Frontal cortex (tissue), 4 donors: ENCODE data around the gene CCSER1. TPM values are rescaled to one million over a fixed set of nuclear protein-coding genes. Genes with fewer than 3 reads are reported as not detected.
"Not testable (repeated sequence)": the region's sequence is repeated elsewhere in the genome, so short reads cannot be mapped to it uniquely, and the experiment has no call there.

ENCODE experiments used
- DNase-seq, 2 donors: peaks; one replicate each; pipeline ENCODE4 v3.0.0; 2012; ENCODE audit warnings: low spot score in 2 of 2
- FAIRE-seq: peaks from 2 replicates; lab custom pipeline; 2012; peaks lifted over from hg19 to GRCh38; lab: Jason Lieb, UNC
- total RNA-seq: library from RNA; depleted of rRNA; stranded (reverse); fragments of >200 nt; gene quantifications from one replicate; pipeline ENCODE4 v1.2.3, GENCODE V29; 2014
- donor health status: control.
- donor health status: control.
- donor health status: control.

The CCSER1 gene
- total RNA-seq, 1 donor from 2014 or later: 165 TPM

DNA sequence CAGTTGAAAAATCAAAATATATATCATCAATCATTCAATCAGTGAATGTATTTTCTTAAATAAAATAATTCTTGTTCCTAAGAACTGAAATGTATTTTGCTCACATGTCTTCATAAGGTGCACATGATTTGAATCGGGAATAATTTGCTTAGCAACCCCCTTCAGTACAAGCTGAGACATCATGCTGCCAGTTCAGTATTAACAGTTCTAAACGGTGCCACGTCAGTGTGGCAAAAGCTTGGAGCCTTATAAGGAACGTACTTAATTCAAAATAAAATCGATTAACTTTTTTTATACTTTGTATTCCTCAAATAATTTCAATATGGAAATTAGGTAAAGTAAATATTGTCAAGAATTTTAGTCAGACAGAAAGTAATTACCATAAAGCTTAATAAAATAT, 287.9 kb downstream of the CCSER1 start:
- DNase-seq (no peak), FAIRE-seq (no peak)

DNA sequence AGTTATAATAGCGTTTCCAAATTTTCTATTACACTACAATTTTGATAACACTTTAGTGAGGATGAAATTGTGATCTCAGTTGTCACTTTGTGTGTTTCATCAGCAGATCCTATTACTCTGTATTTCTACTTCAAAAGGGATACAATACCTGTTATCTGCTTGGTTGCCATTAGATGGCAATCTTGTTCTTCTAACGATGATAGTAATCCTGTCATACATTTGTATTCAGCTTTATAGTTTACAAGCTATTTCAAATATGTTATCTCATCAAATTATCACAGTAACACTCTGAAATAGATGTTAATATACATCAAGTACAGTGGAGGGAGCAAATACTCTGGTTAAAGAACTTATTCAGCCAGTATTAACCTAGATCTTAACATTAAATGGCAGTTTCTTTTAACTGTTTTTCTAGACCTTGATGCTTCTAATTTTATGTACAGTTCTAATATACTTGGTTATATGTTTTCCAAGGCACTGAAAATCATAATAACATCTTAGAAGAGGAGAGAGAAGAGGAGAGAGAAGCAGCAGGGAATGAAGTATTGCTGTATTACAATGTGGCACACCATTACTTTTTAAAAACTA, 292.0 kb downstream of the CCSER1 start:
- peak; percentile 90 for FAIRE-seq
- peak; percentile 5 to 28 for DNase-seq

DNA sequence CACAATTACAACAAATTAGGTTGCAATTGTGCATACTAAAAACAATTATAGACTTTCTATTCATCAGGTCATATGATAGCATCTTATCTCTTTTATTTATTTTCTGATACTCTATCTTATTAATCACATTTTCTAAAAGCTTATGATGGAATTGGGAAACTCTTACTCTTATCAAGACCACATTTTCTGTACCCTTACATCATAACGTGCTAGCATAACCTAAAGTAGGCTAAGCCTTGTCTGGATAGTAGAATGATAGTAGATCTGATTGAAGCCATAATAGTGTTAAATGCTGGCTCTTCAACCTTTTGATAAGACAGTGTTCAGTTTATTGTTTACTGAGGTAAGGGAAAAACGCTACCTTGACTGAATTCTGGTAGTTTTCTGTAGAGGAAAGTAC, 294.0 kb downstream of the CCSER1 start:
- DNase-seq (no peak), FAIRE-seq (no peak)

DNA sequence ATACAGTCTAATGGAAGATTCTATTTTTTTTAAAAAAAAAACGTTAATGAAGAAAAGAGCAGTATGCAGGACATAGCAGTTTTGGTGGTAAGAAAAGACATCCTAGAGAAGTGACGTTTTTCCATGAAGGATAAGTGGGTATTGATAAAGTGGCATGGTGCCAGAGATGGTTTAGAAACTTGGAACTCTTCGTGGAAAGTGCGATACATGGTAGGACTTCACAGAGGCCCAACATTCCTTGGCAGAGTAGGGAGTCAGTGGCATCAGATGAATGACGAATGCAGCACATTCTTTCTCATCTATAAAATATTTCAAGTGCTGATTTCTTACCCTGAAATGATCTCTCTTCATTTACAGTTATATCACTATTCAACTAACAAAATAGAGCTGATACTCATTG, 298.7 kb downstream of the CCSER1 start:
- FAIRE-seq: no peak
- no peak for DNase-seq

DNA sequence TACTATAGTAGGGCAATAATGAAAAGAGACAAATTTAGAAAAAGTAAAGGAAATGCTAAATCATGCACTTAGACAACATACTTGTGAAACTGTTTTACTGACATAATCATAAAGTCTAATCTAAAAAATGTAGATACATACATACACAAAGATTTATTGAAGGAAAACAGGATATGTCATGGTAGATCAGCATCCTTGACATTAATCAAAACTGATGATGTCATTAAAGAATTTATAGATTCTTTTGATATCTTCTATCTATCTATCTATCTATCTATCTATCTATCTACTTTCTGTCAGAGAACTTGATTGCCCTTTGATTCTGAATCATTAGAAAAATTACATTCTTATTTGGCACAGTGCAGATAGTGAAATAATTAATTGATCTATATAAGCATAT, 311.3 kb downstream of the CCSER1 start:
- FAIRE-seq: no peak
- DNase-seq: no peak

DNA sequence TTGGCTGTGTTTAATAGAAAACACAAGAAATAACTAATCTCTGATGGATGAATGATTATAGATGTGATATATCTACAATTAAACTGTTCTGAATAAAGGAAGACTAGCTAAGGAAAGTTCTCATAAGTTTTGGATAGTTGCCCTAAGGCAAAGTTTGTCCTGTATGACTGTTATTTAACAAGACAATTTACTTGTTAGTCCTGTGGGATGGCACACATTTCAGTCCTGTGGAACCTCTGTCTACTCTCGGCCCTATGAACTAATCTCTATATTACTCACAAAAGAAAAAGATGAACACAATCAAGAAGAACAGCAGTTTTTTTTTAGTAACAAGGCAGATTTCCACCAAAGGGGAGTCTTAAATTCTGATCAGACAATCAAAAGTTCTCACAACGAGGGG, 314.6 kb downstream of the CCSER1 start:
- DNase-seq: no peak
- no peak for FAIRE-seq

DNA sequence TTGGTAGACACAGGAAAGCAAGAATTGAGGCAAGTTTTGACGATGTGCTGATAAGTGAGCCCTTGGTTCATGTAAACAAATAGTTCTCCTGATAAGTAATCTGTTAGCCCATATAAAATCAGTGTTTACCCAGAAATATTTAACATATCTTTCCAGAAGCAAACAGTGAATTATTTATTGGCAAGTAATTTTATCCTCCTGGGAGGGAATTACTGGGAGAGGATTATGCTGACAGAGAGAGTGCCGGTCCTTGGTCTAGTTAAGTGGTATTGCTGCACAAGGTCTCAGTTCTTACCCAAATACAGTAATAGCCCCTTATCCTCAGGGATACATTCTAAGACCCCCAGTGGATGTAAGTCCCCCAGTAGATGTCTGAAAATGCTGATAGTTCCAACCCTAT, 315.4 kb downstream of the CCSER1 start:
- no peak for DNase-seq
- FAIRE-seq: no peak

DNA sequence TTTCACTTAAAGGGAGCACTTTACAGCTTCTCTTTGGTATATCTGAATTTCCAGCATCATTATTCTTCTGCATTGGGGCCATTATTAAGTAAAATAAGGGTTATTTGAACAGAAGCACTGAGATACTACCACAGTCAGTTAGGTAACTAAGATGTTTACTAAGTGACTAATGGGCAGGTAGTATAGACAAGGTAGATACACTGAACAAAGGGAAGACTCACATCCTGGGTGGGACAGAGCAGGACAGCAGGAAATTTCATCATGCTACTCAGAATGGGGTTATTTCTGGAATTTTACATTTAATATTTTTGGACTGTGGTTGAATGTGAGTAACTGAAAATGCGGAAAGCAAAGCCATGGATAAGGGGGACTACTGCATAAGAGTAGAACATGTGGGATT, 316.0 kb downstream of the CCSER1 start:
- FAIRE-seq: no peak
- no peak for DNase-seq

DNA sequence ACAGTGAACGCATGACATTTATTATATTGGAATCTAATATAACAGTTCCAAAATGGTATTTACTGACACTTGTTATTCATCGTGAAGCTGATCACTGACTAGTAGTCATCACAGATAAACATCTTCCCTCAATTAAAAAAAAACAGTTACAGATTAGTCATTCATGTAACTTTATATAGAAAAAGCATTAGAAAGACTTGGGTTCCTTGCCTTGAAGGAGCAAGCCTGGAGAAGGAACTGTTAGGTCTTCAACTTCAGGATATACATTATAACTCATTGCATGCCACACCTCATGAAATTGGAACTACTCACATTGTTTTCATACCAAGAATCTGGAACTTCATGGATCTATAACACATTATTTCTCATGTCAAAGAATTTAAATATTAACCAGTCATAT, 317.7 kb downstream of the CCSER1 start:
- FAIRE-seq (no peak), DNase-seq (no peak)

DNA sequence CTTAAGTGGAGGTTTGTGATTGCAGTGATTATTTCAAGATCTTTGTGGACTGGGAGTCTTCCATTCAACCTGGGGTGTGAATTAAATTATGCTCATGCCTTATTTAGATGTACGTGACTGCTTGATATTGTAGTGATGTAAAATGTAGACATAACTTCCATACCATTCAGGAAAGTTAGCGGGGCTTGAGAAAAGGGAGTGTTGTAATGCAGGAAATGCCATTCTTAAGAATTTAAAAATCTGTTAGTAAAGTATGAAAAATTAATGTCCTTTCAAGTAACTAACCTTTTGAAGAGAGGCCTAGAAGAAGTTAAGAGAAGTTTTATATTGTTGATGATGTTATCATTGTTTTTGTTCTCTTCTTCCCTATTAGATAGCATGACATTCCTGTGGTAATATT, 318.2 kb downstream of the CCSER1 start:
- FAIRE-seq: no peak

DNA sequence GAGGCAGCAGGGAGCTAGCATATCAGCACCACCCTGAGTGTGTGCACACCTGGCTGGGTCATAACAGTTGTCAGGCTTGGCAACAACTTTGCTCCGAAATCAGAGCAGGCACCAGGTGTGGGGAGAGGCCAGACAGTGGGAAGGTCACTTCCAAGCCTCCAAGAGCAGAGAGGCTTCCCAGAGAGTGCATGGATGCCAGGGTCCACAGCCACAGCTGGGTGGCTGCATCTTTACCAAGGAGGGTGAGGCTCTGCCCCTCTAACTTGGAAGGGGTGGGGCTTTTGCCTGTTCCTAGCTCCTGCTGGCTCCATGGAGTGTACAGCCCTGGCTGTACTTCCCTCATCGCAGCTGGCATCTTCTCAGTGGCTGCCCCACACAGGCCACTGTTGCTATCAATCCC, 322.4 kb downstream of the CCSER1 start:
- FAIRE-seq: no peak
- DNase-seq: no peak

More for the DNA sequence above, 318.2 kb downstream of the CCSER1 start:
- no peak for DNase-seq

DNA sequence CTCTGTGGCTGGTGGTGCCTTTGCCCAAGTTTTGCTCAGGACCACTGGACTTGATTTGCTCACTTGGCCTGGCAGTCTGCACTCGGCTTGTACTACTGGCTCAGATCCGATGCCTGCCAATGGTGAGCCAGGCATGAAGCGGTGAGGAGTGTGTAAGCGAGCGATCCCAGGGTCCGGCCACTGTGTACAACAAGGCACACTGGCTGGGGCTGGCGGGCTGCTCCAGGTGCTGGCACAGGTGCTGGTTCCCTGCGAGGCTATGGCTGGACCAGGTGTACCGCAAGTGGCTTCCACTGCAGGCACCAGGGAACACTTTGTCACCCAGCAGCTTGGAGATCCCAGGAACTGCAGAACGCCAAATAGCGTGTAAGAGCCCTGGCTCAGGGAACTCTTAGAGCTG, 329.7 kb downstream of the CCSER1 start:
- DNase-seq: no peak
- no peak for FAIRE-seq

DNA sequence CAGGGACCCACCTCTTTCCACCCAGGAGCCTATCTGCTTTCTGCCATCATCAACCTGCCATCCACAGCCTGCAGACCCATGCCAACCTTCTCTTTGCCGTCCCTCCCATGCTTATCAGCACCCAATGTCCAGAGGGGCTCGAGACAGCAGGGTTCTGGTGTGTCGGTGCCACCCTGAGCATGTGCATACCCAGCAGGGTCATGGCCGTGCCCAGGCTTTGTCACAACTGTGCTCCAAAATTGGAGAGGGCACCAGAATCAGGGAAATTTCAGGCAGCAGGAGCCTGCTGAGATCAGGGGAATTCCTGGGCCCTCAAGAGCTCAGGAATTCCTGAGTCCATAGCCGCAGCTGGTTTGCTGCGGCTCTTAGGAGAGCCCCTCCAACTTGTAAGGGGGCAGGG, 330.6 kb downstream of the CCSER1 start:
- FAIRE-seq (no peak), DNase-seq (no peak)

DNA sequence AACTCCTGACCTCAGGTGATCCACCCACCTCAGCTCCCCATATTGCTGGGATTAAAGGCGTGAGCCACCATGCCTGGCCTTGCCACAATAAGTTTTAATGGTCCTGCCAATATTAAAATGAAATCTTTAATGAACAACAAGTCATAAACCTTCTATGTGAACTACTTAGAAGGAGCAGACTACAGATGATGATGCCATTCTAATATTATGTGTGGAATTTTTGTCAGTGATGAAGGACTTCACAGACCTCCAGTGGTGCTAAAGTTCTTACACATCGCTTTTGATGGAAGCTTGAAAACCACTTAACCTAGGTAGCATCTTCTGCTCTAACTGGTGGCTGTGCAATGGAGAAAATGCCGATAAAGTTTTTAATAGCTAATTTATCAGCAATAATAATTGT, 331.4 kb downstream of the CCSER1 start:
- no peak for FAIRE-seq
- DNase-seq: no peak

DNA sequence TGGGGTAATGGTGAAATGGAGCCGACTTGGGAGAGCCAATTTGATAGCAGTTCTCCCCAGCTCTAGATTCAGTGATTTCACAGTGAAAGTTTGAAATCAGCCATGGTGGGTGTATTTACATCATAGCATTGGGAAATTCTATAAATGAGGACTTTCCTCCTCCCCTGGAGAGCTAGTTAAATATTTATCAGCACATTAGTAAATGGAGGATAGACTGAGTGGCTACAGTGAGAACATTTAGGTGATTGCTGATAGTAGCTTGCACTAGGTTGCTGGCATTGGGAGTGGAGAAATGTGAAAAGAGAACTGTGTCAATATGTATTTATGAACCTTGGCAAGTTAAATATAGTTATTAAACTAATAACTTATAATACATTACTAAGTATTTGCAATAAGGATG, 347.3 kb downstream of the CCSER1 start:
- FAIRE-seq (no peak), DNase-seq (no peak)

DNA sequence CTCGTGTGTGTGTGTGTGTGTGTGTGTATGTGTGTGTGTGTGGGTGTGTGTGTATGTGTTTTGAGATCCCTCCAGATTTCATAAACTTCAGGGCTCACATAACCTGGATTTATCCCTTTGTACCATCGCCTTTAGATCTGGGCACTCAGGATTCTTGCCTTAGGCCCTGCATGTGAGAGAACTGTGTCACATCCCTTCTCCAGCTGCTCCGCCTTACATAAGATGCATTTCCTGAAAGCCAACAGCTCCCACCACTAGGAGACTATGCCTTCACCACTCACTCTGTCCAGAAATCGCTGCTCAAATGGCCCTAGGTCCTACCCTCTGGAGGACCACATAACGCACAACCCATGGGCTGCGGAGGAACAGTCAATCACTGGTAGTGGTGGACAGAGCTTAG, 348.8 kb downstream of the CCSER1 start:
- FAIRE-seq (no peak), DNase-seq (no peak)

DNA sequence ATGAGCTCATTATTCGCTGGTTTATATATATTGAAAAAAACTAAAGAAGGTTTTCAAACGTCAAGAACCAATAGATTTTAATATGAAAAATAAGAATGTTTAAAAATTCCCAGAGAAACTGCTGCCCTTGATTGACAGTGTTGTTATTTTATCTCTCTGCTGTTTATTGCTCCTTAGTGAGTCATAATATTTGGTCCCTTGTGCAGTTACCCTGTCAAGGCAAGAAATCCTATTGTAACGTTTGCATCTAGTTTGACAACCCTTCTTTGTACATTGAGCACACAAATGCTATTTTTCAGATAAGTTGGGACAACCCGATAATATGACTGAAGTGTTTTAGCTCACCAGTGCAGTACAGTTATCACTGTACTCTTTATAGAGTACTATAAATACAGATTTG, 349.4 kb downstream of the CCSER1 start:
- DNase-seq (no peak), FAIRE-seq (no peak)

DNA sequence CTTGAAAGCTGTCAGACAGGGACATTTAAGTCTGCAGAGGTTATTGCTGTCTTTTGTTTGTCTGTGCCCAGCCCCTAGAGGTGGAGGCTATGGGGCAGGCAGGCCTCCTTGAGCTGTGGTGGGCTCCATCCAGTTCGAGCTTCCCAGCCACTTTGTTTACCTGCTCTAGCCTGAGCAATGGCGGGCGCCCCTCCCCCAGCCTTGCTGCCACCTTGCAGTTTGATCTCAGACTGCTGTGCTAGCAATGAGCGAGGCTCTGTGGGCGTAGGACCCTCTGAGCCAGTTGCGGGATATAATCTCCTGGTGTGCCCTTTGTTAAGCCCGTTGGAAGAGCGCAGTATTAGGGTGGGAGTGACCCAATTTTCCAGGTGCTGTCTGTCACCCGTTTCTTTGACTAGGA, 357.7 kb downstream of the CCSER1 start:
- DNase-seq, FAIRE-seq: not testable (repeated sequence)

DNA sequence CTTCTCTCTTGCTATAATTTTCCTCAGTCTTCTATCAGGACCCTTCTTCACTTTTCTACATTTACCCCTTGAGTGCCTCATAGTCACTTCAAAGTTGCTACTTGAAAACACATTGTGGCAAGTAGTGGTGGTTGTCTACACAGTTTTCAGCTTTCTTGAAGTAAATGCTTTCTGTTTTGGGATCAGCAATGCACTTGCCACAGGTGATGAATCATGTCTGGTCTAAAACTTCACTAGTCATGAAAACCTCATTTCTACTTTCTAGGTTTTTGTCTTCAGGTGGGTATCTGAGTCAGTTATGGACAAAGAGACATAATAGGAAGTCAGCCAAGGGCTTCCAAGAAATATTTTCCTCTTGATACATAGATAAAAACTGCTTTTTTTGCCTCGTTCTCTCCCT, 359.2 kb downstream of the CCSER1 start:
- DNase-seq (no peak), FAIRE-seq (no peak)

DNA sequence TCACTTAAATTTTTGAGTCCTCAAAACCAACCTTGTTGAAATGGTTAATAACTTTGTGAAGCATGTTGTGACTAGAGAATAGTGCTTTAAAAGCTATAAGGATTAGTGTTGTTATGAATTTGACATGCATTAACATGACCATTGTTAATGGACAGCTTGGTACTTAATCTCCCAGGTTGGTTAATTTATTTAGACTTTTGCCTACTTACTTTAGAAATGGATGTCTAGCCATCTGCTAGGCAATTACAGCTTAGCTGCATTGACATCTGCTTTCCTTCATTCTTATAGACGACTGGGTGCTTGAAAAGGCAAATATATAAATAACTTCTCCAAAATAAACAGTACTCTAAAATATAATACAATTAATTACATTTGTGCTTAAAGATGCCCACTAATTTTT, 368.0 kb downstream of the CCSER1 start:
- FAIRE-seq: no peak
- DNase-seq: no peak

DNA sequence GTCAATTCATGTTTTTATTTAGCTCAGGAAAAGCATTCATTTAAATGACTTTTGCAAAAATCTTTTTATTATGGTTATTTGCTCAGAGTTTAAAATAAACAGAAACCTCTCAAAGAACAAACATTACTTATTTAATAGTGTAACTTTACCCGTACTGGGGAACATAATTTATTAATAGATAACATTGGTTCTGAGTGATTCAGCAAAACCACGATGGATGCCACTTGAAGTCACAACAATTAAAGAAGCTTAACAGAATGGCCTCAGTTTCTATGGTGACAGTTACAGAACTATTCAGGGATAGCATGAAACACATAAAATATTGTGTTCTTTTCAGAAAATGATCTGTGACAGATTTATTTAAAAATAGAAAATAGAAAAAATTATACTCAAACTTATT, 368.7 kb downstream of the CCSER1 start:
- no peak for DNase-seq

DNA sequence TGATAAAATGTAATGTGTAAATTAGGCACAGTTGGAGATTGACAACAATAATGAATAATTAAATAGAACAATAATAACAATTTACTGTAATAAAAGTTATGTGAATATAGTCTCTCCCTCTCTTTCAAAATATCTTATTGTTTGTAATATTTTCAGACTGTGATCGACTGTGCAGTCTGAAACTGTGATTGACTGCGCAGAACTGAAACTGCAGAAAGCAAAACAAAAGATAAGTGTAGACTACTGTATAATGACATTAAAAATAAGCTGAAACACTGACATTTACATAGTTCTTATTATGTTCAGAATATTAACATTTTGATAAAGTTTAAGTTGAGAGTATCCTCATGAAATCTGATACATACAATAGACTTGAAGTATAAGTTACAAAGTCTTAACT, 371.0 kb downstream of the CCSER1 start:
- no peak for FAIRE-seq
- DNase-seq: no peak

More for the DNA sequence above, 368.7 kb downstream of the CCSER1 start:
- no peak for FAIRE-seq

DNA sequence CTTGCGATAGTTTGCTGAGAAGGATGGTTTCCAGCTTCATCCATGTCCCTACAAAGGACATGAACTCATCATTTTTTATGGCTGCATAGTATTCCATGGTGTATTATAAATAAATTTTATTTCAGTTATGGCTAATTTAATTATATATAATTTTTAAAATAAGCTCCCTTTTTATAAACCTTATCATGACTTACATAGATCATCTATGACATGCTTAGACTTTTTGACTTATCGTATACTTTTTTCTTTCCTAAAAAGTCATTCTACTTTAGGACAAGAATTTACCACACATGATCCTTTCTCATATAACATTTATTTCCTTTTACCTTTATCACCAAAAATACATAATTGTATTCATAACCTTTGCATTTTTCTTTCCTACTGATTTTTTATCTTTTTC, 376.5 kb downstream of the CCSER1 start:
- FAIRE-seq (no peak), DNase-seq (no peak)
